Naive thymus-derived CD8-positive, alpha-beta T cell (primary cell): Measurements from ENCODE around the gene MAP4K2. TPM values are rescaled to one million over a fixed set of nuclear protein-coding genes. Genes with fewer than 3 reads are reported as not detected.

Experiments
- ATAC-seq, 2 donors: fragments of 150-1000 bp; cut with Tn5 transposase in 1 of 2; sonication (Bioruptor Pico), chemical (Tn5 transposase) in 1 of 2; 1 replicate in 1 of 2; 2 replicates in 1 of 2; pipeline ENCODE4 v1.10.0; 2021; ENCODE audit warnings: mild to moderate bottlenecking in 2 of 2, moderate library complexity in 2 of 2
- POLR2A ChIA-PET: fragments of 350-600 bp; sonication (Branson Sonifier 250); formaldehyde crosslinking; loops from one replicate; lab custom pipeline; 2021; ENCODE audit warnings: antibody characterized with exemption; lab: Charles Lee
- DNase-seq, 10 donors: peaks; one replicate each; pipeline versions ENCODE4 v3.0.0 to v3.0.0-alpha.2; 2020 to 2022
- H3K27ac Mint-ChIP-seq, 10 donors: one replicate each; pipeline ENCODE4 v1.8.0; 2020 to 2022; ENCODE audit warnings: mild to moderate bottlenecking in 10 of 10, mixed read lengths in 10 of 10, moderate library complexity in 4 of 10, inconsistent platforms in 1 of 10
- H3K27me3 Mint-ChIP-seq, 5 donors: one replicate each; pipeline ENCODE4 v1.8.0; 2021 to 2022; ENCODE audit warnings: mixed read lengths in 5 of 5
- H3K36me3 Mint-ChIP-seq, 3 donors: one replicate each; pipeline ENCODE4 v1.8.0; 2020 to 2022; ENCODE audit warnings: mixed read lengths in 3 of 3, mild to moderate bottlenecking in 2 of 3, inconsistent platforms in 1 of 3
- H3K4me1 Mint-ChIP-seq, 4 donors: one replicate each; pipeline ENCODE4 v1.8.0; 2021 to 2022; ENCODE audit warnings: mixed read lengths in 4 of 4
- H3K4me3 Mint-ChIP-seq, 10 donors: one replicate each; pipeline ENCODE4 v1.8.0; 2020 to 2022; ENCODE audit warnings: mild to moderate bottlenecking in 10 of 10, mixed read lengths in 10 of 10, moderate library complexity in 6 of 10, inconsistent platforms in 1 of 10
- H3K9me3 Mint-ChIP-seq, 9 donors: one replicate each; pipeline ENCODE4 v1.8.0; 2020 to 2022; ENCODE audit warnings: mixed read lengths in 9 of 9, mild to moderate bottlenecking in 3 of 9, inconsistent platforms in 1 of 9, moderate library complexity in 1 of 9
- polyA plus RNA-seq, 3 donors: library from polyadenylated mRNA; unstranded; fragments of 300-500 nt; fragmentation: Illumina TruSeq; gene quantifications; one replicate each; pipeline ENCODE4 v1.2.3, GENCODE V29; 2021
- total RNA-seq, 8 experiments: library from RNA in 2 of 8; stranded (reverse) in 2 of 8; gene quantifications; one replicate each; pipeline ENCODE4 v1.2.3 and lab custom pipeline; 2021 to 2026

Gene MAP4K2
- total and polyA plus RNA-seq, 5 experiments from 2014 or later, result 26.6 to 135 (median 55.5) TPM

DNA sequence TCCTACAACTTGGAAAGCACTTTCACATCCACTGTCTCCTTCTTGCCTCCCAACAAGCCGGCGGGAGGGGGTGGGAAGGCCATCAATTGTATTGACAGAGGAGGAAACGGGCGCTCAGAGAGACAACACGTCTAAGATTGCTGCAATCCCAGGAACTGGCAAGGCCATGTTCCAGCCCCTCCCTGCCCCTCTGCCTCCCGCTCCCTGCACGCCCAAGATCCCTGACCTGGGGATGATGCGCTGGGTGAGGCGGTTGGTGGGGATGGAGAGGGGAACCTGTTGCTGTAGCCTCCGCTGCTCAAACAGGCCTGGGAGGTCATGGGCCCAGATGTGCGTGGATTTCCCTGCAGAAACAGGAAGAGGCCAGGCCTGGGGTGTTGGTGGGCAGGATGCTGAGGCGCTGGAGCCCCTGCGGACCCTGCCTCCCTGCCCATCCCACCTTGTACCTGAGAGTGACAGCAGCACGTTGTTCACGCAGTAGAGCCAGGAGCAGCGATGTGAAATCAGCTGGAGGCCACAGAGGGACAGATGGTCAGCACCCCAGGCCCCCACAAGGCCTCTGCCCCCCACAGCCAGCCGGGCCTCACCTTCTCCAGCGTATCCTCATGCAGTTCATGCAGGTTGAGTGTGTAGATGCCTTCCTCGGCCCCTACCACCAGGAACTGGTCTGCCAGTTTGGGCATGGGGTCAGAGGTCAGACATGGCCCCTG is 6.8 kb downstream of the MAP4K2 start:
- Mint-ChIP-seq H3K36me3 (peaks cover 0 to 44% (median 0%) of the 10 kb centered on the region in 3 donors), H3K27me3 (no peaks in the 10 kb centered on the region), H3K4me3 (no peak overlapping the region), H3K9me3 (no peaks in the 10 kb centered on the region), H3K4me1 (peaks cover 20 to 56% (median 44%) of the 10 kb centered on the region in 4 donors), H3K27ac (peak overlapping the region in 7 of 10 donors; percentile 35 to 82 (median 72))
- ATAC-seq (no peak), DNase-seq (peak in 1 of 10 donors; percentile 57)
- POLR2A ChIA-PET, result interaction anchor here (0.7 to 3.2 kb wide), 4 partner anchors 12 to 49 kb away, joined by 3 to 17 read pairs (median 4); partner anchors contain the start of gene MEN1

GRCh38 chr11:64794526-64794925 is 8.5 kb downstream of the MAP4K2 start:
- peak overlapping the region in 8 of 10 donors; percentile 14 to 73 (median 27) for H3K4me3 Mint-ChIP-seq
- DNase-seq (peak in 1 of 10 donors; percentile 27), ATAC-seq (no peak)
- no peaks in the 10 kb centered on the region for H3K27me3 Mint-ChIP-seq
- POLR2A ChIA-PET, result interaction anchor here (0.6 to 8.0 kb wide), 16 partner anchors 8 to 328 kb away, joined by 3 to 73 read pairs (median 5); partner anchors contain the start of genes MAP4K2, MRPL49, PYGM and RASGRP2
- peaks cover 20 to 47% (median 33%) of the 10 kb centered on the region in 4 donors for H3K4me1 Mint-ChIP-seq
- no peaks in the 10 kb centered on the region for H3K9me3 Mint-ChIP-seq
- peaks cover 0 to 50% (median 0%) of the 10 kb centered on the region in 3 donors for H3K36me3 Mint-ChIP-seq
- H3K27ac Mint-ChIP-seq, result peak overlapping the region; percentile 41 to 96 (median 88)

DNA sequence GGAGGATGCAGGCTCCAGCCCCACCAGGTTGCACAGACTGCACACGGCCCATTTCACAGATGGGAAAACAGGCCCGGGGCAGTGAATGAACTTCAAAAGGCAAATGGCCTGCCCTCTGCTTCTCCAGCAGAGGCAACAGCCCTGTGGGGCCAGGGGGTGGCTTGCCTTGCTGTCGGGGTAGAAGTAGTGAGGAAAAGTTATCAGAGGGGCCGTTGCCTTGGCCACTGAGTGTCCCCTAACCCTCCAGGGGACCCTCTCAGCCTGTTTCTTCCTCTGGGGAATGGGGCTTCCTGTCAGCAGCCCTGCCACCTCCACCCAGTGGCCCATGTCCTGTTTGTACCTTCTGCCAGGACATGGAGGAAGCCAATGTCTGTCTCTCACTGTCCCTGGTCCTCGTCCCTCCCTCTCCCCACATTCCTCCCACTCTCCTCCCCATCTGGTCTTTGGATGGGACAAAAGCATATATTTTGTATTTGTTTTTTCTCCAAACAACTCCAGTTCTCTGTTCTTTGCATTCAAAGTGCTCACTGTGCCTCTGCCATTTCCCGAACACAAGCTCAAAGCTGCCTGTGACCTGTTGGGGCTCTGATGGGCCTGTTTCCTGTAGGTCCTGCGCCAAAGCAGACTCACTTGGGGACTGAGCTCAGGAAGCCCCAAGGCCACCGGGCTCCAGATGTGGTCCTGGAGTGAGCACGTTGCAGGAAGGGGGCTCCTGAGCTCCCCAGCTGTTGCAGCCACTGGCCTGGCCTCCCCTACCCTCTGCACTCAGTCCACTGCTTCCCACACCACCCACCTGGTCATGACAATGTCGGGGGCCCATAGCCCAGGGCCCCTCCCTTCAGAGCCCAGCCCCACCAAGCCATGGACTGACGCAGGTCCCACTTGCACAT is 9.5 kb downstream of the MAP4K2 start:
- DNase-seq, result peak in 1 of 10 donors; percentile 42
- Mint-ChIP-seq H3K9me3 (no peaks in the 10 kb centered on the region), H3K27ac (peak overlapping the region; percentile 71 to 96 (median 90)), H3K27me3 (no peaks in the 10 kb centered on the region), H3K36me3 (peaks cover 0 to 44% (median 1%) of the 10 kb centered on the region in 3 donors), H3K4me1 (peaks cover 17 to 41% (median 29%) of the 10 kb centered on the region in 4 donors), H3K4me3 (peak overlapping the region in 8 of 10 donors; percentile 11 to 73 (median 38))
- peak; percentile 68 to 76 for ATAC-seq
- POLR2A ChIA-PET, result interaction anchor here (0.6 to 8.0 kb wide), 17 partner anchors 8 to 329 kb away, joined by 3 to 73 read pairs (median 5); partner anchors contain the start of genes MAP4K2, MRPL49, PYGM and RASGRP2

DNA sequence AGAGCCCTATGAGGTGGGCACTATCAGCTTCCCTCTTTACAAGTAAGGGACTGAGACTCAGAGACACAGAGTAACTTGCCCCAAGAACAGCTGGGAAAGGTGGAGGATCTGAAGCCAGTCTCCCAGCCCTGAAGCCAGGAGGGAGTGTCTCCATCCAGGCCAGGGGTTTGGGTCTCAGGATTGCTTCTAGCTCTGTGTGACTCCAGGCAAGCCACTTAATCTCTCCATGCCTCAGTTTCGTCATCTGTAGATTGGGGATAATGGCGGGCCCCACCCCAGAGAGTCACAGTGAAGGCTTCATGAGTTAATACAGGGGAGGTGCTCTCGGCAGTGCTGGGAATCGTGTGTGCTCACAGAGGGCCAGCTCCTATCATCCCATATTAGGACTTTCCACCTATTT is 10.5 kb downstream of the MAP4K2 start:
- Mint-ChIP-seq H3K9me3 (no peaks in the 10 kb centered on the region), H3K36me3 (peaks cover 0 to 41% (median 1%) of the 10 kb centered on the region in 3 donors), H3K27ac (peak overlapping the region in 6 of 10 donors; percentile 4 to 96 (median 58))

DNA sequence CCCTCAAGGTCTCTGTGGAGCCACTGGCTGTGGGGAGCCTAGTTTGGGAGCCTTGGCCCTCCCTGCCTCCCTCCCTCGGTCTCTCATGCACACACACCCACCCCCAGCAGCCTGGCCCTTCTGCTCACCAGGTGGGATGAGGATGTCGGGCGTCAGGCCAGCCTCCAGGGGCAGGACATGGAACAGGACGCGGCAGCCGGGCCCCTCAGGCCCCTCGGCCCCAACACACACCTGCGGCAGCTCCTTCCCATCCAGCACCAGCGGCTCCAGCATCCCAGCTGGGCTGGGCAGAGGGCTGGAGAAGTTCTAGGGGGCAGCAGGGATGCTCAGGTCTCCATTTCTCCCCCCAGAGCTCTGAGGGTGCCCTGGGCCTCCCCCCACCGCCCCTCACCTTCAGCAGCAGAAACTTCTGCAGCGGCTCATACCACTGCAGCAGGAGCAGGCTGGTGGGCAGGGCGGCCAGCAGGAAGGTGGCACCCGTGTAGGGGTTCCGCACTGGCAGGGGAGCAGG is 11.2 kb downstream of the MAP4K2 start:
- no peaks in the 10 kb centered on the region for H3K9me3 Mint-ChIP-seq
- POLR2A ChIA-PET, result interaction anchor here (0.6 to 8.0 kb wide), 8 partner anchors 9 to 69 kb away, joined by 3 to 73 read pairs (median 4); partner anchors contain the start of genes MAP4K2 and SF1
- no peaks in the 10 kb centered on the region for H3K27me3 Mint-ChIP-seq
- H3K27ac Mint-ChIP-seq, result no peak overlapping the region
- peaks cover 0 to 39% (median 1%) of the 10 kb centered on the region in 3 donors for H3K36me3 Mint-ChIP-seq
- H3K4me3 Mint-ChIP-seq, result no peak overlapping the region
- peaks cover 19 to 43% (median 36%) of the 10 kb centered on the region in 4 donors for H3K4me1 Mint-ChIP-seq
- no peak for ATAC-seq
- DNase-seq, result peak in 1 of 10 donors; percentile 10

More for the DNA sequence above, 10.5 kb downstream of the MAP4K2 start:
- DNase-seq (peak in 1 of 10 donors; percentile 37), ATAC-seq (no peak)
- POLR2A ChIA-PET, result interaction anchor here (0.7 to 8.0 kb wide), 8 partner anchors 8 to 50 kb away, joined by 3 to 73 read pairs (median 4); partner anchors contain the start of genes MAP4K2 and SF1
- Mint-ChIP-seq H3K4me1 (peaks cover 19 to 44% (median 33%) of the 10 kb centered on the region in 4 donors), H3K27me3 (no peaks in the 10 kb centered on the region), H3K4me3 (no peak overlapping the region)

- DNase-seq, result peak in 1 of 10 donors; percentile 38
- no peak for ATAC-seq
- H3K4me1 Mint-ChIP-seq, result peaks cover 17 to 35% (median 29%) of the 10 kb centered on the region in 4 donors
- H3K9me3 Mint-ChIP-seq, result no peaks in the 10 kb centered on the region
- H3K4me3 Mint-ChIP-seq, result no peak overlapping the region
- H3K27ac Mint-ChIP-seq, result peak overlapping the region in 5 of 10 donors; percentile 17 to 52 (median 22)
- peaks cover 0 to 26% (median 1%) of the 10 kb centered on the region in 3 donors for H3K36me3 Mint-ChIP-seq
- POLR2A ChIA-PET, result interaction anchor here (2.1 to 39.5 kb wide), 4 partner anchors 11 to 39 kb away, joined by 10 to 2320 read pairs (median 48); partner anchors contain the start of genes MAP4K2, PYGM, RASGRP2 and SF1
- H3K27me3 Mint-ChIP-seq, result no peaks in the 10 kb centered on the region
These were observed 12.6 kb downstream of the MAP4K2 start for GRCh38 chr11:64790205-64791095.

- peaks cover 13 to 28% (median 25%) of the 10 kb centered on the region in 4 donors for H3K4me1 Mint-ChIP-seq
- POLR2A ChIA-PET, result interaction anchor here (0.8 to 39.5 kb wide), 4 partner anchors 11 to 59 kb away, joined by 3 to 2320 read pairs (median 48); partner anchors contain the start of genes MAP4K2, PYGM, RASGRP2 and SF1
- no peak overlapping the region for H3K4me3 Mint-ChIP-seq
- no peak overlapping the region for H3K27ac Mint-ChIP-seq
- ATAC-seq (no peak), DNase-seq (peak in 1 of 10 donors; percentile 36)
- H3K9me3 Mint-ChIP-seq, result no peaks in the 10 kb centered on the region
- H3K27me3 Mint-ChIP-seq, result no peaks in the 10 kb centered on the region
- peaks cover 0 to 21% (median 1%) of the 10 kb centered on the region in 3 donors for H3K36me3 Mint-ChIP-seq
These were observed 13.4 kb downstream of the MAP4K2 start for GRCh38 chr11:64789331-64790204.

DNA sequence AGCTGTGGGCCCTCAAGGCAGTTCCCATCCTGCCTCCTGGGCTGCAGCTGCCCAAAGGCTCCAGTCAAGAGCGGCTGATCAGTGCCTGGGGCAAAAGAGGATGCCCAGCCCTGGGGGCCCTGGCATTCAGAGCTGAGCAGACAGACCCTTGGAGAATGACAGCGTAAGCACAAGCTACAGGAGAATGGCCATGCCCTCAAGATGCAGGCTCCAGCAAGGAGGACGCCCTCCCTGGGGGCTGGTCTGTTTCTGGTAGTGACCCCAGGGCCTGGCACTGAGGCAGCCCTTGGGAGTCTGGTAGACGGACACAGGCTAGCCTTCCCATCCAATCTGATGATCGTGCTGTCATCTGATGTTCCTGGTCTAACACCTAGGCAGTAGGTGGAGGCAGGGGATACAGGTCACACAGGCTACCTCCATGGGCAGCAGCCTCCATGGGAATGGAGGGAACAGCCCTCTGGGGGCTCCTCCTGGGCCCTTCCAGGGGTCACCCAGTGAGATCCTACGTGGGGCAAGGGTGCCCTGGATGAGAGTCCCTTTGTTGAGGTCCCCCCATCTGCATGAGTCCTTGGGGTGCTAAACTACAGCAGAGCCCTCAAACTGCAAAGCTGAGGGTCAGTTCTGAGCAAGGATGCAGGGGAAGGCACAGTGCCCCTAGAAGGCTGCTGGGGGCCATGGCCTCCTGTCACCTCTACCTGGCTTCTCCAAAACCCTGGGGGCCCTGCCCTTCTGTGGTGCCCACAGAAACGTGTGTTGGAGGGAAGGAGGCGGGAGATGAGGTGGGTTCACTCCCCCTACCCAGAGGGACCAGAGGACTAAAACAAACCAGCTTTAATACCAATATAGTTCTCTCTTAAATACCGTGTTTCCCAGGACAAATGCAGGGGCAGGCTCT is 14.4 kb downstream of the MAP4K2 start:
- Mint-ChIP-seq H3K27me3 (no peaks in the 10 kb centered on the region), H3K4me3 (no peak overlapping the region), H3K4me1 (peaks cover 4 to 18% (median 15%) of the 10 kb centered on the region in 4 donors), H3K9me3 (no peaks in the 10 kb centered on the region), H3K36me3 (peaks cover 0 to 21% (median 1%) of the 10 kb centered on the region in 3 donors), H3K27ac (peak overlapping the region in 1 of 10 donors; percentile 38)
- POLR2A ChIA-PET, result interaction anchor here (0.8 to 39.5 kb wide), 4 partner anchors 10 to 60 kb away, joined by 3 to 2320 read pairs (median 48); partner anchors contain the start of genes MAP4K2, PYGM, RASGRP2 and SF1
- DNase-seq (peak in 1 of 10 donors; percentile 50), ATAC-seq (no peak)
